Measurements from ENCODE around the gene PISD.

The PISD gene

GRCh38 chr22:31652088-31652487 lies 9.9 kb downstream of the PISD start:
- no peak for DNase-seq

DNA sequence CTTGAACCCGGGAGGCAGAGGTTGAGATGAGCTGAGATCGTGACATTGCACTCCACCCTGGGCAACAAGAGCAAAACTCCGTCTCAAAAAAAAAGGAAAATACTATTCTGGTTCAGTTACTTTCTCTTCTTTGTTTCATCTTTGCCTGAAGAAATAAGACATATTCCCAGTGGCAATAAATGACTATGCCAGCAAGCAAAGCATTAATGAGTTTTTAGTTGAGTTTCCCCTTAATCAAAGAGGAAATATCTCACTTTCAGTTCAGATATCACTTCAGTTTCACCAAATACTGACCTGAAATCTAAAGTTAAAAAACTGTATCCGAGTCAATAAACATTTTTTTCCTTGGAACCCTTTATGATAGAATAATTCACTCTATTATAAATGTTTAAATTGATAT lies 10.4 kb downstream of the PISD start:
- DNase-seq: no peak

DNA sequence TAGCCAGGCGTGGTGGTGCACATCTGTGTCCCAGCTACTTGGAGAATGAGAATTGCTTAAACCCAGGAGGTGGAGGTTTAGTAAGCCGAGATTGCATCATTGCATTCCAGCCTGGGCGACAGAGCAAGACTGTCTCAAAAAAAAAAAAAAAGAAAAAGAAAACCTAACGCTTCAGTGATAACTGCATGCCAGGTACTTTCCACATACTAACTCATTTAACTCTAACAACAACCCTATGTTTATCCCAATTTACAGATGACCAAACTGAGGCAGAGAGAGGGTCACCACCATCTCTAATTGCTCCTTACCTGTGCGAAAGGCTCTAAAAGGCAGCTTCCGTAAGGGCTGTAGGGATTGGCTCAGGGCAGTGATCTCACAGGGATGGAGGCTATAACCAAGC lies 11.6 kb downstream of the PISD start:
- DNase-seq: no peak

DNA sequence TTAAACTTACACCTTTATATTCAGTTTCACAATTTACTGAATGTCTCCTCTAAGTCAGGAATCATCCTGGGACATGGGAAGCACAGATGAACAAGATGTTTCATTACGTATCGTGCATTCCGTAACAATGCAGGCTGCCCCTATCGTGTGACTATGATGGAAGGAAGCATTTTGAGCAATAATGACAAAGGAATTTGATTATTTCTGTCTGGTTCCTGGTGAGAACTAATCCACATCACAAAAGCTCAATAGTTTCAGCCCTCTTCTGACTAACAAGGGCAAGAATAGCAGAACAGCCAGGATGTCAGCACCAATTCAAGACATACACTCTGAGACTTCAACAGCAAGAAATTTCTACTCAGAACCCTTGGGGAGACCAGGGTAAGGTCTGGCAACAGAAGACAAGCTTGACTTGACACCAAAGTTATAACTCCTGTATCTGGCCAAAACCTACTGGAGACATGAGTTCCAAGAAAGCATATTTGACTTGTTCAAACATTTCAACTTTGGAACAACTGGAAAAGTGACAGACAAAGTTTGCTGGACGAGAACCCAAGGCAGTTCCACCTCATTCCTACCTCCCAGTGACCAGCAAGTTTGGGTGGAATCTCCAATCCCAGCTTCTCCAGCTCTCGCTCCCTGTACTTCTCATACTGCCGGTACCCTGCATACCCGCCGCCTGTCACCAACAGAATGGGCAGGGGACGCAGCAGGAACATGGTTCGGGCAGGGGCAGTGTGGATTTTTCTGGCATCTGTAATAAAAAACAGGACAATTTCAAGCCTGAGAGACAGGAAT lies 14.3 kb downstream of the PISD start:
- DNase-seq: no peak

DNA sequence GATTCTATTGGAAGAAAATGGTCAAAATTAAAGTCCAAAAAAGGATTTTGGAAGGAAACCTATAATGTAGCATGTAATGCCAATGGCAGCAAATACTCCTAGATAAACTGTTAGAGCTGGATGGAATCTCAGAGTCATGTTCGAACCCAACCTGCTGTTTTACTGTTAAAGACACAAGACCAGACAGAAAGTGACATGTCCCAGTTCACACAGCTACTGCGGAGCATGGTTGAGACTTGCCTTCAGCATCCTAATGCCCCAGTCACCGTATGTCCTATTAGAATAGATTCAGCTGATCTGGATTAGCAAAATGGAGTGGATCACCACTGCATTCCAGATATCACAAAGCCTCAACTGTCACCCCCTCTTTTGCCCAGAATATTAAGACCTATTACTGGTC lies 14.9 kb downstream of the PISD start:
- no peak for DNase-seq

- no peak for DNase-seq
These were observed 15.6 kb downstream of the PISD start for GRCh38 chr22:31646186-31647019.

- DNase-seq: no peak
These were observed 22.5 kb downstream of the PISD start for GRCh38 chr22:31639436-31640039.

- DNase-seq: no peak
These were observed 24.0 kb downstream of the PISD start for GRCh38 chr22:31637891-31638618.

- no peak for DNase-seq
These were observed 24.5 kb downstream of the PISD start for GRCh38 chr22:31637447-31637890.

GRCh38 chr22:31635638-31636306 lies 26.2 kb downstream of the PISD start:
- DNase-seq: no peak

- DNase-seq: no peak
These were observed 30.6 kb downstream of the PISD start for GRCh38 chr22:31631436-31631835.

GRCh38 chr22:31630331-31631329 lies 31.4 kb downstream of the PISD start:
- DNase-seq: peak; percentile 76

- DNase-seq: no peak
These were observed 32.3 kb downstream of the PISD start for GRCh38 chr22:31629741-31630184.

DNA sequence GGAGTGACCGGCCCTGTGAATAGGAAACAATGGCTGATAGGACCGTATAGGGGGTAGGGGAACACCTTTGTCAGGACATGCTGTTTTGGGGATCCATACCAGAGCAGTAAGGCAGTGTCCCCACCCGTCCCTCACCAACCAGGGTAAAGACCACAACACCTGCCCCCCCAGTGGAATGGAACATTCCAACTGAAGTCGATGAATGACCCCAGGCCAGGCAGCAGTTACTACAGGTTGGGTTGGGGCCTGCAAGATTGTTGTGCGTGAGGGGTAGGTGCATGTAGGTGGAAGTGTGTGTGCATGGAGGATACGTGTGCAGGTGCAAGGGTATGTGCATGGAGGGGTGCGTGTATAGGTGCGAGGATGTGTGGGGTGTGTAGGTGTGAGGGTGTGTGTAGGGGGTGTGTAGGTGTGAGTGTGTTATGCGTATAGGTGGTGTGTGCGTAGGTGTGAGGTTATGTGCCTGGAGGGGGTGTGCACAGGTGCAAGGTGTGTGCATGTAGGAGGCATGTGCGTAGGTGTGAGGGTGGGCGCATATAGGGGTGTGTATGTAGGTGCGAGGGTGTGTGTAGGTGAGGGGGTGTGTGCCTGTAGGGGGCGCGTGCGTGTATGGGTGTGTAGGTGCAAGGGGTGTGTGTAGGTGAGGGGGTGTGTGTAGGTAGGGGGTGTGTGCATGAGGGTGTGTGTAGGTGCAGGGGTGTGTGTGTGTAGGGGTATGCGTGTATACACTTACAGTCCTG lies 32.9 kb downstream of the PISD start:
- no peak for DNase-seq

- DNase-seq: no peak
These were observed 33.7 kb downstream of the PISD start for GRCh38 chr22:31628362-31628761.

- DNase-seq: no peak
These were observed 34.7 kb downstream of the PISD start for GRCh38 chr22:31627223-31627731.

GRCh38 chr22:31626427-31627150 lies 35.4 kb downstream of the PISD start:
- no peak for DNase-seq

GRCh38 chr22:31625661-31626426 lies 36.2 kb downstream of the PISD start:
- no peak for DNase-seq

DNA sequence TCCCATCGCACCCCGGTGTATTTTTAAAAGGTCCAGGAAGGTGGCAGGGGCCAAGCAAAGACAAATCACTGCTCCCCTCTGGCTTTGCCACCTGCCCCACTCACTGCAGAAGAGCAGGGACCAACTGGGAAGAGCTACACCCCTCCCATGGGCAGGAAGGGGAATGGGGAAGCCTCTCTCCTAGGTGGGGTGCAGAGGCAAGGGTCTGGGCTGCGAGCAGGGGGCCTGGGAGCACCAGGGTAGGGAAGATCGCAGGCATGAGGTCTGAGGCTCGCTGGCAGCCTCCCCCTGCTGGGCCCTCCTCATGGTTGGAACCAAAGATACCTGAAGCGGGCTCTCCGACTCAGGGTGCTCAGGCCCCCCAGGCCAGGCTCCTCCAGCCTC lies 36.8 kb downstream of the PISD start:
- no peak for DNase-seq

All from NCI-H1092 treated with DMSO at 0.1 percent for 48 hours (cell line).